CD4-positive, alpha-beta T cell treated with Interleukin-1 beta for 1 hour (primary cell): ENCODE measurements around the gene SRSF10.
"Not testable (repeated sequence)": the region's sequence is repeated elsewhere in the genome, so short reads cannot be mapped to it uniquely, and the experiment has no call there.

ENCODE experiments used
- DNase-seq, 2 donors: peaks; one replicate each; pipeline ENCODE4 v3.0.0-alpha.2; 2020 to 2022

The SRSF10 gene

GRCh38 chr1:23979881-23980727 lies at the start of gene SRSF10:
Gene SRSF10, minus strand, starts transcription at chr1:23980327. Its CDS starts 72 bp downstream, at chr1:23980255.
- DNase-seq, result peak; percentile 99

DNA sequence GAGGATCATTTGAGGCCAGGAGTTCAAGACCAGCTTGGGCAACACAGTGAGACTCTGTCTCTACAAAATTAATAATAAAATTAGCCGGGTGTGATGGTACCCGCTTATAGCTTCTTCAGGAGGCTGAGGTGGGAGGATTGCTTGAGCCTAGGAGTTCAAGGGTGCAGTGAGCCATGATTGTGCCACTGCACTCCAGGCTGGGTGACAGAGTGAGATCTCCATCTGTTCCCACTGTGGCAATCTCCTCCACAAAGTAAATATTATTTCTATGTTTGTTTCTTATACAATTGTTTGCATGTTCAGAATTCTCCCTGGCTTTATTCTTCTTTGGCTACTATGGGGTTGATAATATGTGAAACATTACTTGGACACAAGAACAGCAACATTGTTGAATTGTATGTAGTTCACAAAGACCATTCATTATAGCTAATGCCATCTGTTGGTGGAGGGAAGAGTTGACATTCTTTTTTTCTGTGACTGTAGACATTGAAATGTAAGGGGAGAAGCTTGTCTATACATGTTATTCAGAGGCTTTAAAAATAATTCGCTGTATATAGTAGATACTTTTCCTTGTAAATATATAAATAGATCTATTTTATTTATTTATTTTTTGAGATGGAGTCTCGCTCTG lies 47.8 kb upstream of the SRSF10 start:
- peak in 1 of 2 donors; percentile 32 for DNase-seq

DNA sequence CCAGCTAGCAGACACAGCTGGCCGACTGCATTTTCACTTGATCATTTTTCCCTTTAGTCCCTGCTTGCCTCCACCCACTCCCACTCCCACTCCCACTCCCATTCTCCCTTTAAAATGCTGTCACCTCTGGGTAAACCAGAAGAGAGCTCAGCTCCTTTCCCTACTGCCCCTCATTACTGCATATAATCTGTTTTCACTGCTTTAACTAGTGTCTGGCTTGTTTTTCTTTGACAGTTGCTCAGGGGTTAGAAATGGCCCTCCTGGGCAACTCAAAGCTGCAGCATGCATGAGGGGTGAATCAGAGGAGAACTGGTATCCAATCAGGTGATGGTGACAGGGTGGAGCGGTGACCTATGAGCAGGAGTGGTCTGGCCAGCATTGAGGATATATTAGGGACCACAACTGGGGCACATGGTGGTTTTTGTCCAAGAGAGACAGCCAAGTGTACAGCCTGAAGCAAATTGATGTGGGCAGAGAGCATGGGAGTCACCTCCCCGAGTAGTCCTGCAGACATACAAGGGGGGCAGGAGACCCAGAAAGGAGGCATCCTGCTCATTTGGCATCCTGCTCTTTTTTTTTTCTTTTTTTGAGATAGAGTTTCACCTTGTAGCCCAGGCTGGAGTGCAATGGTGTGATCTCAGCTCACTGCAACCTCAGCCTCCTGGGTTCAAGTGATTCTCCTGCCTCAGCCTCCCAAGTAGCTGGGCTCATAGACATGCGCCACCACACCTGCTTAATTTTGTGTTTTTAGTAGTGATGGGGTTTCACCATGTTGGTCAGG lies 42.6 kb upstream of the SRSF10 start:
- no peak for DNase-seq

DNA sequence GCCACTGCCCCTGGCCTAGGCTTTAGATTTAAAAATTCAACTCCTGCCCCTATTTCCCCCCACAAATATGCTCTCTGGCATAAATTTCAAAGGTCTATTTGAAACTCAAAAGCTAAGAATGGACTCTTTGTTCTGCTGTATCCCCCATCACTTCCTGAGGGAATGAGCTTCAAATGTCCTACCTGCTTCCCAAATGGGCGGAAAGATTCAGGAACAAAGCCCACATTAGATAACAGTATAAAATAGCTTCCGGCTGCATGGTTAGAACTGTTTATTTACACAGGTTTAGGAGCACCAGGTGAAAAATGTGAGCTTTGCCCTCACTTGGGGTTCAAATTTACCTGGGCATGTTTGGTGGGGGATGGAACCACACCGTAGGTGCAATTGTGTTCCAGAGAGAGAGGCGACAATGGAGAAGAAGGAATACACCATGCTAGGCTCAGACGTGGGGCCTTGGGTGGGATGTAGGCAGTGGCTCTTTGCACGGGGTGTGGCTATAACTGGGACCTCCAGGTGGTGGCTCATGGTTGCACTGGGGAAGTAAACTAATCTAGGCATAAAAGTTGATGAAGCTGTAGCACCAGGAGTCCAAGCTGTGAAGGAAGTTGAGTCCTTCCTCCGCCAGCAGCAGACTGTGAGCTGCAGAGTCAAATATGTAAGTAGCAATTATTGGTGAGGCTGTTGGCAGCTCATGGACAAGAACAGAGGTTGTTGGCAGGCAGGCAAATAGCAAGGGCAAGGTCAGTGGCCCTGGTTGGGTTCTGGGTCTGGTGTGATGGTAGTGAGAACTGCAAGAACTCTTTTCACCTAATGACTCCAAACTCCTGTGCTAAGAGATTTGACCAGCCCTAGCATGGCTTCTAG lies 41.5 kb upstream of the SRSF10 start:
- no peak for DNase-seq

- no peak for DNase-seq
These were observed 40.3 kb upstream of the SRSF10 start for GRCh38 chr1:24020470-24020869.

DNA sequence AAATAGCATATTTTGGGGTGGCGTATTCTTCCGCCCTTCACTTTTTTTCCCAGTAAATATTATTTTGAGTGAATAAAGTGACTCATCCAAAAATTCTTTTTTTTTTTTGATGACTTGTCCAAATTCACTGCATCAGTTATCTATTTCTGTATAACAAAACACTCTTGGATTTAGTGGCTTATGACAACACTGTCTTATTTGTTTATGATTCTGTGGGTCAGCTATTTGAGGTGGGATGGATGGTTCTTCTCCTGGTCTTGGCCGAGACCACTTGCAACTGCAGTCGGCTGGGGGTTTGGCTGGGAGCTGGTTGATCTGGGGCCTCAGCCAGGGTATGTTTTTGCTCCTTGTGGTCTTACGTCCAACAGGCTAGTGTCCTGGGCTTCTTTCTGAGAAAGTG lies 39.9 kb upstream of the SRSF10 start:
- DNase-seq, result no peak

DNA sequence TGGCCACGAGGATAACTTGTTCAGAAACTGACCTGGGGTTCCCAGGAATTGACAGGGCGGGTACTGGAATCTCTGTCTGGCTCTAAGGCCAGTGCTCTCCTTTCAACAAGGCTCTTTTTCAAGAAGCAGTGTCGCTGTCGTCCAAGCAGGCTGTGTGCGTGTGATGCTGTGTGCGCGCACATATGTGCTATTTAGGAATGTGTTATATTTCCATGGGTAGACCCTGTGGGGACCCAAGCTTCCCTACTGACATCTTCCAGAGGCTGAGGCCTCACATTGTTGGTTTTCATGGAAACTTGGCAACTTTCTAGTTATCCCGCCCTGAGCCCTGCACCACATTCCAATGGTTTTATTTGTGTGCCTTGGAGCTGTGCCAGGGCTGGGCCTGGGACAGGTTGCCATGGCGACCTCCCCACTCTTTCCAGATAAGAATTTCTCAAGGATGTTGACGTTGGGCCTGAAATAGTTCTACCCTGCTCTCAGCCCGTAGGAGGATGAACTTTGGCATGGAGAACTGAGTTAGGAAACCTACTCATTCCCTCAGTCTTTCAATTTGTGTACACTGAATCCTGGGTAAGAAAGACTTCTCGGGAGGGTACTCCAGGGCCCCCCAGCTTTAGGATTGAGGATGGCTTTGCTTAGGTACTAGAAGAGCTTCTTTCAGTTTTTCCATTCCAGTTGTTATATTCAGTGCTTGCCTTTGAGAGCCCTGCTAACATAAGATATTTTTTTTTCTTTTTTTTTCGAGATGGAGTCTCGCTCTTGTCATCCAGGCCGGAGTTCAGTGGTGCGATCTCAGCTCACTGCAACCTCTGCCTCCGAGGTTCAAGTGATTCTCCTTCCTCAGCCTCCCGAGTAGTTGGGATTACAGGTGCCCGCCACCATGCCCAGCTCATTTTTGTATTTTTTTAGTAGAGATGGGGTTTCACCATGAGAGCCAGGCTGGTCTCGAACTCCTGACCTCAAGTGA lies 38.8 kb upstream of the SRSF10 start:
- DNase-seq, result no peak

GRCh38 chr1:24015221-24016210 lies 35.4 kb upstream of the SRSF10 start:
- no peak for DNase-seq

DNA sequence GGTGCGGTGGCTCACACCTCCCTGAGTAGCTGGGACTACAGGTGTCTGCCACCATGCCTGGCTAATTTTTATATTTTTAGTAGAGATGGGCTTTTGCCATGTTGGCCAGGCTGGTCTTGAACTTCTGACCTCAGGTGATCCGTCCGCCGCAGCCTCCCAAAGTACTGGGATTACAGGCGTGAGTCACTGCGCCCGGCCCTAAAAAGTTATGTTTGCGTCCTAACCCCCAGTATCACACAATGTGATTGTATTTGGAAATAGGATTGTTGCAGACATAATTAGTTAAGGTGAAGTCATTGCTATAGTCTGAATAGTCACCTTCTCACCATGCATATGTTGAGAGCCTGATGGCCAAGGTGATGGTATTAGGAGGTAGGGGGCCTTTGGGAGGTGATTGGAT lies 32.8 kb upstream of the SRSF10 start:
- DNase-seq, result not testable (repeated sequence)

DNA sequence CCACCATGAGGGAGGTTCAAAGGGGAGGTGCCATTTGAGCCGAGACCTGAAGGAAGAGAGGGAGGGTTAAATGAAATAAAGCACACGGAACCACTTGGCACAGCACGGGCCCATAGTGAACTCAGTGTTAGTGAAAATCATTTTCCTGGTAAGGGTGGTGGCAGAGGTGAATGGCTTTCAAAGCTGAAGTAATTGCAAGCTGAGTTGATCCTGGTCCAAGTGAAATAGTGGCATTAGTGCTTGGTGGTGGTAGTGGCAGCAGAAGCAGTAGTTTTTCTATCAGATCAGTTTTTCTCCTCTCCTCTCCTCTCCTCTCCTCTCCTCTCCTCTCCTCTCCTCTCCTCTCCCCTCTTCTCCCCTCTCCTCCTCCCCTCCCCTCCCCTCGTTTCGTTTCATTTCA lies 30.5 kb upstream of the SRSF10 start:
- no peak for DNase-seq

DNA sequence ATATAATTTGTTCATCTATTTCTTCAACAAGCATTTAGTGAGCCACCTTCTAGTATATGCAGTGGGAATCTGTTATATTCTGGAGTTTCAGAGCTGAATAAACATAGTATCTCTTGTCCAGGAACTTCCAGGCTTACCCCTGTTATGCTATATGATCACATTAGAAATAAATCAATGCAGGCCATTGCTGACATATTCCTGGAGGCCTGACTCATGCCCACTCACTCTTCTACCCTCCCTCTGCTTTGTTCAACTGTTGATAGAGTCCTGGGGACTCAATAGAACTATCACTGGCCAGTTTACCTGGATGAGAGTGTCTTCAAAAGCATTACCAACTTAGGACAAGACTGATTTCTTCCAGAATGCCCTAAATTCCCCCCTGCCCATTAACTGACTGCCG lies 29.3 kb upstream of the SRSF10 start:
- no peak for DNase-seq

- not testable (repeated sequence) for DNase-seq
These were observed 28.6 kb upstream of the SRSF10 start for GRCh38 chr1:24008574-24009184.

DNA sequence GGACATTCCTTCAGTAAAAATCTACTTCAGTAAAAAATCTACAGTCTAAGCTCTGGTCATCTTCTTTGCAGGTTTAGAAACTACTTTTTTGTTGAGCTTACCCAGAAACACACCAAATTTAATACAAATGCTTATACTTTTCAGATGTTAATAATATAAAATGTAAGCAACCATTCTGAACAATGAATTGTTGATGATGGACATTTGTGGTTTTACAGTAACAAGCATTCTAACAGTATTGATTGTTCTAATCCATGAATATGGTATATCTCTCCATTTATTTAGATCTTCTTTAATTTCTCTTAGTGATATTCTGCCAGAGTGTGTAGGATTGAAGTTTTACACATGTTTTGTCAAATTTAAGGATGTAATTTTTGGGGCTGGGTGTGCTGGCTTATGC lies 27.0 kb upstream of the SRSF10 start:
- no peak for DNase-seq

DNA sequence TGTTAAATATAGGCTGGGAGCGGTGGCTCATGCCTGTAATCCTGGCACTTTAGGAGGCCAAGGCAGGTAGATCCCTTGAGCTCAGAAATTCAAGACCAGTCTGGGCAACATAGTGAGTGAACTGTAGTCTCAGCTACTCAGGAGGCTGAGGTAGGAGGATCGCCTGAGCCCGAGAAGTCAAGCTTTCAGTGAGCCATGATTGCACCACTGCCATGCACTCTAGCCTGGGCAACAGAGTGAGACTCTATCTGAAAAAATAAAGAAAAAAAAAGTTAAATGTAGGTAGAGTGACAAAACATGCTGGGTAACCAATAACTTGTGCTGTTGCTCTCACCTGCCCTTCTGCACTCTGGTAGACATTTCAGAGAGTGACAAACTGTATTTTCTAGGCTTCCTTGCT lies 25.0 kb upstream of the SRSF10 start:
- no peak for DNase-seq

DNA sequence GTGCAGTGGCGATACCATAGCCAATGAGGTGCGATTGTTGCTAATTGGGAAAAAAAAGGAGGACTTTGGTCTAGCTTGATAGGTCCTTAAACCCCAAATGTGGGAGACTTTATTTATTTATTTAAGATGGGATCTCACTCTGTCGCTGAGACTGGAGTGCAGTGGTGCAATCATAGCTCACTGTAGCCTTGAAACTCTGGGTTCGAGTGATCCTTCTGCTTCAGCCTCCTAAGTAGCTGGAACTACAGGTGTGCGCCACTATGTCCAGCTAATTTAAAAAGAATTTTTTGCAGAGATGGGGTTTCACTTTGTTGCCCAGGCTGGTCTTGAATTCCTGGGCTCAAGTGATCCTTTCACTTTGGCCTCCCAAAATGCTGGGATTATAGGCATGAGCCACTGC lies 24.0 kb upstream of the SRSF10 start:
- no peak for DNase-seq

DNA sequence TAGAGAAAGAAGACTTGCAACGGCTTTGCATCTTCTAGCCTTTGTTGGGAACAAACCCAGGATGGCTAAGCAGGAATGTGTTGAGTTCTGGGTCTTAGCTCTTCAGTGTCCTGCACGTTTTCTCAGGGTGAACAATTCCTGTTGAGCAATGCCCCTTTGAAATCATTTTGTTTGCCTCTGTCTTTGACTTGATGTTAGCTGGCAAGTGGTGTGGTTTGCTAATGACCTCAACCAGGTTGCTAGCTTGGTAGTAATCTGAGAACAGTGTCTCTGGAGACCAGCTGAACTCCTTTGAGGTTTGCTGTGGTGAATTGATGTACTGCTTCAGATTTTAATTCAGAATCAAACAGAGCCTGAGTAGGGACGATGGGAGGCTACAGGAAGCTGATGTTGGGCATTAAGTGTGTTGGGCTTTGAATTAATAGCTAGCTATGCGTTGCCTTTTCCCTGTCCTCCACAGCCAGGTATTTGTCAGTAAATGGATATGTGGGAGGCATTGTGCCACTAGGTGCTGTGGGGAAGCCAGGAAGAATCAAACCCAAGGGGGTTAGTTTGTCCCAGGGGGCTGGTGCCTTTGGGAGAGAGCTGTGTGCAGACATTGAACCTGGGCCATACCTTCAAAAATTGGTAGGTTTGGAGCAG lies 23.3 kb upstream of the SRSF10 start:
- DNase-seq, result no peak

DNA sequence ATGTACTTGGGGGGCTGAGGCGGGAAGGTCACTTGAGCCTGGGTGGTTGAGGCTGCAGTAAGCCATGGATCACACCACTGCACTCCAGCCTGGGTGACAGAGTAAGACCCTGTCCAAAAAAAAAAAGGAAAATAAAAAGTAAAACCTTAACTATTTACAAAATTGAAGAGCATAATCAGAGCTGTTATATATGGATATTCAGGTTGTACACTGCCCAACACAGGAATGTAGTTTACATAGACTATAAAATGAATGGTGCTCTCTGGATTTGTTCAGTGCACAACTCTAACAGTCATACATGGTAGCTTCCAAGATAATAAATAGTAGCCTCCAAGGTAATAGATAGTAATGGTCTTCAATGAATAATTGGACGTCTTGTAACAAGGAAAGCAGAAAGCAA lies 22.6 kb upstream of the SRSF10 start:
- DNase-seq, result no peak

- DNase-seq, result no peak
These were observed 19.1 kb upstream of the SRSF10 start for GRCh38 chr1:23999156-23999671.

DNA sequence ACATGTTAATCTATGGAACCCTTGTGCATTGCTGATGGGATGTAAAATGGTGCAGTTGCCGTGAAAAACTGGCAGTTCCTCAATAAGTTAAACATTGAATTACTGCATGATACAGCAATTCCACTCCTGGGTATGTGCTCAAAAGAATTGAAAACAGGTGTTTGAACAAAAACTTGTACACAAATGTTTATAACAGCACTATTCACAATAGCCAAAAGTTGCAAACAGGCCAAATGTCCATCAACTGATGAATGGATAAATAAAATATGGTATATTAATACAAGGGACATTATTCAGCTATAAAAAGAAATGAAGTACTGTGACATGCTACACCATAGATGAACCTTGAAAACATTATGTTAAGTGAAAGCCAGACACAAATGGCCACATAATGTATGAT lies 17.7 kb upstream of the SRSF10 start:
- DNase-seq, result no peak
